Gastroesophageal sphincter (tissue), 3 donors: ENCODE data around the gene NSD2.
"Not testable (repeated sequence)": the region's sequence is repeated elsewhere in the genome, so short reads cannot be mapped to it uniquely, and the experiment has no call there.

Experiments
- EP300 ChIP-seq: sonication (generic); formaldehyde crosslinking; IDR thresholded peaks from one replicate; pipeline ENCODE4 v1.6.1; 2017; ENCODE audit warnings: antibody characterized with exemption, mild to moderate bottlenecking
- POLR2AphosphoS5 ChIP-seq: sonication (generic); formaldehyde crosslinking; IDR thresholded peaks from one replicate; pipeline ENCODE4 v1.6.1; 2017; ENCODE audit warnings: antibody characterized with exemption
- TF ChIP-seq, protein P1 (sequence below), 4 experiments: fragments of 200-600 bp in 2 of 4; fragments of 450-650 bp in 2 of 4; sonication (generic) in 1 of 4; IDR thresholded peaks; one replicate each; pipeline ENCODE4 v1.5.1; 2017 to 2019; ENCODE audit warnings: antibody characterized with exemption in 4 of 4, mild to moderate bottlenecking in 2 of 4, moderate library complexity in 2 of 4

DNA sequence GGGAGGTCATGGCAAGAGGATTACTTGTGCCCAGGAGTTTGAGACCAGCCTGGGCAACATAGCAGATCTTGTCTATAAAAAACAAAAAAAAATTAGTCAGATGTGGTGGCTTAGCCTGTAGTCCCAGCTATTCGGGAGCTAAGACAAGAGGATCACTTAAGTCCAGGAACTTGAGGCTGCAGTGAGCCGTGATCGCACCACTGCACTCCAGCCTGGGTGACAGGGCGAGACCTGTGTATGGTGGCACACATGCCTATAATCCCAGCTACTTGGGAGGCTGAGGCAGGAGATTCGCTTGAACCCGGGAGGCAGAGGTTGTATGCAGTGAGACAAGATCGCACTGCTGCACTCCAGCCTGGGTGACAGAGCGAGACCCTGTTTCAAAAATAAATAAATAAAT, 35.4 kb upstream of the NSD2 start:
- TF ChIP-seq, protein P1, sequence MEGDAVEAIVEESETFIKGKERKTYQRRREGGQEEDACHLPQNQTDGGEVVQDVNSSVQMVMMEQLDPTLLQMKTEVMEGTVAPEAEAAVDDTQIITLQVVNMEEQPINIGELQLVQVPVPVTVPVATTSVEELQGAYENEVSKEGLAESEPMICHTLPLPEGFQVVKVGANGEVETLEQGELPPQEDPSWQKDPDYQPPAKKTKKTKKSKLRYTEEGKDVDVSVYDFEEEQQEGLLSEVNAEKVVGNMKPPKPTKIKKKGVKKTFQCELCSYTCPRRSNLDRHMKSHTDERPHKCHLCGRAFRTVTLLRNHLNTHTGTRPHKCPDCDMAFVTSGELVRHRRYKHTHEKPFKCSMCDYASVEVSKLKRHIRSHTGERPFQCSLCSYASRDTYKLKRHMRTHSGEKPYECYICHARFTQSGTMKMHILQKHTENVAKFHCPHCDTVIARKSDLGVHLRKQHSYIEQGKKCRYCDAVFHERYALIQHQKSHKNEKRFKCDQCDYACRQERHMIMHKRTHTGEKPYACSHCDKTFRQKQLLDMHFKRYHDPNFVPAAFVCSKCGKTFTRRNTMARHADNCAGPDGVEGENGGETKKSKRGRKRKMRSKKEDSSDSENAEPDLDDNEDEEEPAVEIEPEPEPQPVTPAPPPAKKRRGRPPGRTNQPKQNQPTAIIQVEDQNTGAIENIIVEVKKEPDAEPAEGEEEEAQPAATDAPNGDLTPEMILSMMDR (IDR thresholded peaks at IDR 0.05) = not testable (repeated sequence)
- TF ChIP-seq EP300, POLR2AphosphoS5: not testable (repeated sequence)
